ENCODE data around the gene VDR.

GRCh38 chr12:47910486-47910885 is 5.7 kb upstream of the VDR start:
- TF ChIP-seq POLR2A (IDR thresholded peaks at IDR 0.05; ENCODE audit: low read depth, low read length) (no peak), TAF1 (IDR thresholded peaks at IDR 0.05; ENCODE audit: low read depth, low read length) (no peak), POLR2AphosphoS5 (IDR thresholded peaks at IDR 0.05; ENCODE audit: low read depth, low read length) (no peak), POU2F2 (IDR thresholded peaks at IDR 0.05; ENCODE audit: low read depth, low read length) (no peak), PAX5 (IDR thresholded peaks at IDR 0.05; ENCODE audit: insufficient read depth, low read length, severe bottlenecking) (no peak), SPI1 (IDR thresholded peaks at IDR 0.05; ENCODE audit: low read depth, low read length) (no peak)
